GM23338 (cell line): ENCODE results near the gene SLC8A3. TPM values are rescaled to one million over a fixed set of nuclear protein-coding genes. Genes with fewer than 3 reads are reported as not detected.

Experiments
- ATAC-seq: fragments of 200-7000 bp; cut with Tn5 transposase; 3 replicates; pipeline ENCODE4 v1.9.1; 2020
- DNase-seq: peaks from one replicate; pipeline ENCODE4 v3.0.0-alpha.2; 2015; ENCODE audit warnings: low spot score
- H2AFZ ChIP-seq: fragments of 200-600 bp; sonication (generic); 2 replicates; pipeline ENCODE4 v1.8.0; 2016; ENCODE audit warnings: antibody characterized with exemption, mild to moderate bottlenecking, moderate library complexity
- H3F3A ChIP-seq: fragments of 200-600 bp; sonication (generic); replicated peaks from 2 replicates; pipeline ENCODE4 v1.8.0; 2017; ENCODE audit warnings: antibody characterized with exemption, mixed run types, low read depth
- H3K27ac ChIP-seq: fragments of 200-600 bp; sonication (generic); 2 replicates; pipeline ENCODE4 v1.6.1; 2016; ENCODE audit warnings: low read depth
- H3K27me3 ChIP-seq: fragments of 200-600 bp; sonication (generic); 2 replicates; pipeline ENCODE4 v1.8.0; 2016; ENCODE audit warnings: mild to moderate bottlenecking, mixed run types, moderate library complexity; ENCODE audit not compliant: insufficient read depth
- H3K36me3 ChIP-seq: fragments of 200-600 bp; sonication (generic); 2 replicates; pipeline ENCODE4 v1.8.0; 2016; ENCODE audit warnings: mild to moderate bottlenecking; ENCODE audit not compliant: insufficient read depth
- H3K4me1 ChIP-seq: fragments of 200-600 bp; sonication (generic); 2 replicates; pipeline ENCODE4 v1.8.0; 2016; ENCODE audit warnings: mild to moderate bottlenecking, moderate library complexity; ENCODE audit not compliant: insufficient read depth
- H3K4me2 ChIP-seq: fragments of 200-600 bp; sonication (generic); 2 replicates; pipeline ENCODE4 v1.7.1; 2017; ENCODE audit warnings: mixed run types
- H3K4me3 ChIP-seq: fragments of 200-600 bp; sonication (generic); 2 replicates; pipeline ENCODE4 v1.6.1; 2016; ENCODE audit warnings: mixed run types
- H3K79me2 ChIP-seq: fragments of 200-600 bp; sonication (generic); replicated peaks from 2 replicates; pipeline ENCODE4 v1.8.0; 2017; ENCODE audit warnings: mild to moderate bottlenecking; ENCODE audit not compliant: insufficient read depth
- H3K9me2 ChIP-seq: fragments of 200-600 bp; sonication (generic); 2 replicates; pipeline ENCODE4 v1.8.0; 2017; ENCODE audit not compliant: insufficient read depth
- H4K20me1 ChIP-seq: fragments of 200-600 bp; sonication (generic); replicated peaks from 2 replicates; pipeline ENCODE4 v1.8.0; 2017; ENCODE audit warnings: mild to moderate bottlenecking; ENCODE audit not compliant: insufficient read depth
- H3K27ac Mint-ChIP-seq: 2 replicates; pipeline ENCODE4 v1.8.0; 2020; ENCODE audit warnings: inconsistent platforms, mild to moderate bottlenecking, moderate library complexity, mixed read lengths
- H3K27me3 Mint-ChIP-seq: 3 replicates; pipeline ENCODE4 v1.8.0; 2022; ENCODE audit warnings: low read depth, mild to moderate bottlenecking, moderate library complexity, mixed read lengths, inconsistent platforms; ENCODE audit not compliant: insufficient read depth, poor library complexity
- H3K36me3 Mint-ChIP-seq: 3 replicates; pipeline ENCODE4 v1.8.0; 2021; ENCODE audit warnings: low read depth, mild to moderate bottlenecking, inconsistent platforms, moderate library complexity, mixed read lengths
- H3K4me1 Mint-ChIP-seq: 3 replicates; pipeline ENCODE4 v1.8.0; 2020; ENCODE audit warnings: mild to moderate bottlenecking, inconsistent platforms, mixed read lengths
- H3K4me3 Mint-ChIP-seq: 3 replicates; pipeline ENCODE4 v1.8.0; 2021; ENCODE audit warnings: moderate library complexity, mild to moderate bottlenecking, inconsistent platforms, mixed read lengths
- H3K9me3 Mint-ChIP-seq: 3 replicates; pipeline ENCODE4 v1.8.0; 2020; ENCODE audit warnings: moderate library complexity, mild to moderate bottlenecking, inconsistent platforms, mixed read lengths
- CTCF ChIP-seq, 2 experiments: fragments of 200-600 bp in 1 of 2; sonication (generic) in 1 of 2; conservative IDR thresholded peaks; 2 replicates each; pipeline versions ENCODE4 v1.5.1 to v1.6.1; 2016 to 2017; ENCODE audit warnings: antibody characterized with exemption in 2 of 2, low read depth in 2 of 2, mild to moderate bottlenecking in 2 of 2, moderate library complexity in 1 of 2
- ETS1 ChIP-seq: IDR thresholded peaks from 2 replicates; pipeline ENCODE4 v1.6.1; 2016; ENCODE audit warnings: antibody characterized with exemption
- JUNB ChIP-seq: IDR thresholded peaks from one replicate; pipeline ENCODE4 v1.6.1; 2016; ENCODE audit warnings: antibody characterized with exemption; ENCODE audit not compliant: unreplicated experiment
- REST ChIP-seq: IDR thresholded peaks from one replicate; pipeline ENCODE4 v1.6.1; 2018; ENCODE audit warnings: antibody characterized with exemption; ENCODE audit not compliant: unreplicated experiment
- STAT1 ChIP-seq: IDR thresholded peaks from one replicate; pipeline ENCODE4 v1.6.1; 2016; ENCODE audit warnings: antibody characterized with exemption; ENCODE audit not compliant: unreplicated experiment
- polyA plus RNA-seq: library from polyadenylated mRNA; unstranded; fragments of >200 nt; fragmentation: Nextera tagmentation; extraction: Ambion mirVana; gene quantifications from 2 replicates; pipeline ENCODE4 v1.2.1, GENCODE V29; 2016
- total RNA-seq: library from RNA; depleted of rRNA; stranded (reverse); fragments of >200 nt; shearing (Covaris generic); gene quantifications from 2 replicates; pipeline ENCODE4 v1.2.3, GENCODE V29; 2014

SLC8A3 gene
- total and polyA plus RNA-seq, 2 experiments from 2014 or later, result 0.82 to 2.0 TPM

GRCh38 chr14:70107309-70107708 is 81.4 kb downstream of the SLC8A3 start (continued):
- TF ChIP-seq CTCF (conservative IDR thresholded peaks at IDR 0.05; ENCODE audit: low read depth in 2 of 2) (no peak), REST (no peak)

- Histone ChIP-seq H3F3A (no peaks in the 10 kb centered on the region), H3K79me2 (no peaks in the 10 kb centered on the region), H2AFZ (no peak overlapping the region), H3K27ac (no peak overlapping the region), H4K20me1 (no peaks in the 10 kb centered on the region), H3K27me3 (no peaks in the 10 kb centered on the region), H3K4me1 (no peaks in the 10 kb centered on the region; the same call in 1 of the 2 replicates), H3K36me3 (no peaks in the 10 kb centered on the region), H3K4me2 (no peak overlapping the region), H3K4me3 (no peak overlapping the region), H3K9me2 (no peaks in the 10 kb centered on the region)
- H3K4me3 Mint-ChIP-seq, result no peak overlapping the region
- no peak for ATAC-seq
- no peak for DNase-seq
- no peaks in the 10 kb centered on the region for H3K9me3 Mint-ChIP-seq
- peaks cover 10% of the 10 kb centered on the region for H3K4me1 Mint-ChIP-seq
- H3K36me3 Mint-ChIP-seq, result no peaks in the 10 kb centered on the region
- no peak overlapping the region for H3K27ac Mint-ChIP-seq
- TF ChIP-seq STAT1 (no peak), CTCF (conservative IDR thresholded peaks at IDR 0.05; ENCODE audit: low read depth in 2 of 2) (no peak), JUNB (no peak), ETS1 (no peak)
- peaks cover 4% of the 10 kb centered on the region for H3K27me3 Mint-ChIP-seq
These were observed 88.7 kb downstream of the SLC8A3 start for GRCh38 chr14:70100071-70100470.
